ENCODE results near the gene BEST4.

GRCh38 chr1:44828841-44829440 is 41.0 kb upstream of the BEST4 start:
- TF ChIP-seq EP300 (IDR thresholded peaks at IDR 0.05; ENCODE audit: borderline replicate concordance in 1 of 2, low read depth in 2 of 2, low read length in 2 of 2) (no peak), CTCF (IDR thresholded peaks at IDR 0.05; ENCODE audit: control extremely low read depth in 1 of 3, insufficient read depth in 1 of 3, low read depth in 1 of 3, low read length in 3 of 3) (no peak), ATF3 (IDR thresholded peaks at IDR 0.05; ENCODE audit: insufficient read depth, low read depth, low read length) (no peak), ZNF274 (IDR thresholded peaks at IDR 0.05; ENCODE audit: borderline replicate concordance, extremely low read depth, low read length) (no peak), YY1 (IDR thresholded peaks at IDR 0.05; ENCODE audit: low read depth, low read length) (no peak), GTF2F1 (IDR thresholded peaks at IDR 0.05; ENCODE audit: borderline replicate concordance, low read depth, low read length) (no peak)
